Type B pancreatic cell (in vitro differentiated cells): ENCODE measurements around the gene ST6GAL1. TPM values are rescaled to one million over a fixed set of nuclear protein-coding genes. Genes with fewer than 3 reads are reported as not detected.
"Not testable (repeated sequence)": the region's sequence is repeated elsewhere in the genome, so short reads cannot be mapped to it uniquely, and the experiment has no call there.

Experiments used
- DNase-seq: peaks from one replicate; pipeline ENCODE4 v3.0.0; 2021; ENCODE audit warnings: mixed read lengths; ENCODE audit not compliant: unreplicated experiment; ENCODE audit errors: extremely low spot score
- H3K27ac Mint-ChIP-seq: 2 replicates; pipeline ENCODE4 v1.8.0; 2021; ENCODE audit warnings: mild to moderate bottlenecking, mixed read lengths
- H3K27me3 Mint-ChIP-seq: 2 replicates; pipeline ENCODE4 v1.8.0; 2021; ENCODE audit warnings: mixed read lengths
- H3K36me3 Mint-ChIP-seq: 2 replicates; pipeline ENCODE4 v1.8.0; 2021; ENCODE audit warnings: mixed read lengths
- H3K4me1 Mint-ChIP-seq: one replicate; pipeline ENCODE4 v1.8.0; 2021; ENCODE audit warnings: mixed read lengths; ENCODE audit not compliant: unreplicated experiment
- H3K4me3 Mint-ChIP-seq: 2 replicates; pipeline ENCODE4 v1.8.0; 2021; ENCODE audit warnings: mild to moderate bottlenecking, mixed read lengths
- H3K9me3 Mint-ChIP-seq: 2 replicates; pipeline ENCODE4 v1.8.0; 2021; ENCODE audit warnings: mixed read lengths
- total RNA-seq: library from RNA; stranded (reverse); gene quantifications from 2 replicates; pipeline ENCODE4 v1.2.1, GENCODE V29; 2021; ENCODE audit warnings: low replicate concordance
- TF ChIP-seq, protein P1 (sequence below): fragments of 200-600 bp; sonication (generic); conservative IDR thresholded peaks from 2 replicates; pipeline ENCODE4 v1.5.0; 2021; ENCODE audit warnings: antibody characterized with exemption, mild to moderate bottlenecking

The ST6GAL1 gene
- total RNA-seq, 1 donor from 2014 or later = 51.8 TPM

GRCh38 chr3:187006864-187007630, 76.7 kb downstream of the ST6GAL1 start:
- Mint-ChIP-seq H3K9me3 (peaks cover 9% of the 10 kb centered on the region), H3K27me3 (no peaks in the 10 kb centered on the region), H3K36me3 (peaks cover 16% of the 10 kb centered on the region), H3K4me3 (no peak overlapping the region), H3K4me1 (peaks cover 6% of the 10 kb centered on the region), H3K27ac (no peak overlapping the region)
- TF ChIP-seq, protein P1, sequence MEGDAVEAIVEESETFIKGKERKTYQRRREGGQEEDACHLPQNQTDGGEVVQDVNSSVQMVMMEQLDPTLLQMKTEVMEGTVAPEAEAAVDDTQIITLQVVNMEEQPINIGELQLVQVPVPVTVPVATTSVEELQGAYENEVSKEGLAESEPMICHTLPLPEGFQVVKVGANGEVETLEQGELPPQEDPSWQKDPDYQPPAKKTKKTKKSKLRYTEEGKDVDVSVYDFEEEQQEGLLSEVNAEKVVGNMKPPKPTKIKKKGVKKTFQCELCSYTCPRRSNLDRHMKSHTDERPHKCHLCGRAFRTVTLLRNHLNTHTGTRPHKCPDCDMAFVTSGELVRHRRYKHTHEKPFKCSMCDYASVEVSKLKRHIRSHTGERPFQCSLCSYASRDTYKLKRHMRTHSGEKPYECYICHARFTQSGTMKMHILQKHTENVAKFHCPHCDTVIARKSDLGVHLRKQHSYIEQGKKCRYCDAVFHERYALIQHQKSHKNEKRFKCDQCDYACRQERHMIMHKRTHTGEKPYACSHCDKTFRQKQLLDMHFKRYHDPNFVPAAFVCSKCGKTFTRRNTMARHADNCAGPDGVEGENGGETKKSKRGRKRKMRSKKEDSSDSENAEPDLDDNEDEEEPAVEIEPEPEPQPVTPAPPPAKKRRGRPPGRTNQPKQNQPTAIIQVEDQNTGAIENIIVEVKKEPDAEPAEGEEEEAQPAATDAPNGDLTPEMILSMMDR = no peak
- no peak for DNase-seq

- H3K4me1 Mint-ChIP-seq, DNase-seq, H3K9me3 Mint-ChIP-seq, H3K27ac Mint-ChIP-seq, H3K4me3 Mint-ChIP-seq, H3K27me3 Mint-ChIP-seq: not testable (repeated sequence)
- H3K36me3 Mint-ChIP-seq = peaks cover 10% of the 10 kb centered on the region
Measured at GRCh38 chr3:187010382-187010781, 80.1 kb downstream of the ST6GAL1 start.

- no peak for DNase-seq
- Mint-ChIP-seq H3K36me3 (peaks cover 7% of the 10 kb centered on the region), H3K4me3 (no peak overlapping the region), H3K4me1 (peaks cover 7% of the 10 kb centered on the region), H3K27me3 (no peaks in the 10 kb centered on the region), H3K9me3 (peaks cover 5% of the 10 kb centered on the region), H3K27ac (no peak overlapping the region)
- TF ChIP-seq, protein P1 = no peak
Measured at GRCh38 chr3:187011915-187012314, 81.6 kb downstream of the ST6GAL1 start.

GRCh38 chr3:187012609-187013051, 82.3 kb downstream of the ST6GAL1 start:
- Mint-ChIP-seq H3K9me3 (peaks cover 3% of the 10 kb centered on the region), H3K27ac (no peak overlapping the region), H3K27me3 (no peaks in the 10 kb centered on the region), H3K4me3 (no peak overlapping the region), H3K4me1 (peaks cover 7% of the 10 kb centered on the region), H3K36me3 (peaks cover 3% of the 10 kb centered on the region)
- TF ChIP-seq, protein P1 = no peak
- DNase-seq = no peak

DNA sequence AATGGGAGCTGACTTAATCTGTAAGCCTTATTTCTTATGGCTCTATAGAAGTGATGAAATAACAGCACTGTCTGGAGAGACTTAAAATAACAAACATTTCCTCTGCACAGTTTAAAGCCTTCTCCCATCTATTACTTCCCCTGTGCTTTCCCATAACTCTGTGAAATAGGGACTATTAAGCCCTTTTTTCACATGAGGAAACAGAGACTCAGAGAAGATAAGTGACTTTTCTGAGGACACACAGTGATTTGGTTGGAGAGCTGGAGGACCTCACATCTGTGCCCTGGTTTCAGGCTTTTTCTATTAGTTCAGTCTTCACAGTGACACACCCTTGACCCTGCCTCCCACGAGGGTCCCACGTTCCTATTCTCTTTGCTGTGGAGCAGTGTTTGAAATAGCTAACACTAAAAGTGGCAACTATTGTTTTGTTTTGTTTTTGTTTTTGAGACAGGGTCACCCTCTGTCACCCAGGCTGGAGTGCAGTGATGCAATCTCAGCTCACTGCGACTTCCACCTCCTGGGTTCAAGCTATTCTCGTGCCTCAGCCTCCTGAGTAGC, 82.9 kb downstream of the ST6GAL1 start:
- no peak overlapping the region for H3K4me3 Mint-ChIP-seq
- no peaks in the 10 kb centered on the region for H3K36me3 Mint-ChIP-seq
- no peaks in the 10 kb centered on the region for H3K27me3 Mint-ChIP-seq
- no peak for DNase-seq
- TF ChIP-seq, protein P1 = no peak
- no peak overlapping the region for H3K27ac Mint-ChIP-seq
- no peaks in the 10 kb centered on the region for H3K9me3 Mint-ChIP-seq
- H3K4me1 Mint-ChIP-seq = peaks cover 7% of the 10 kb centered on the region

DNA sequence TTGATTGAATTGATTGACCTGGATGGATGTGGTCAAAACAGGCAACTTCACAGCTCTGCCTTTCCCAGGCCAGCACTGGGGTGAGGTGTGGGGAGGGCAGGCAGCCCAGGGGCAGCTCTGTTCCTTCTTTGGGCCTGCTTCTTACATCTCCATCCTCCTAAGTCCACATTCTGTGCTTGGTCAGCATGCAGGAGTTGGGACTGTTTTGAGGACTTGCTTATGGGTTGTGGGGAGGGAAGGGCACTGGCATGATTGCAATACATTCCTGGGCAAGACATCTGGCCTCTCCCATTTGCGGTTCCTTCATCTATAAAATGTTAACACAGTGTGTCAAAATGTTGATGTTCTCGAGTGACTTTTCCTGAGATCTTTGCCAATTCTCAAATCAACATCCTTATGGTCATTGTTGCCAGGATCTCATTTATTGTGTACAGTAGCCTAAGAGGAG, 84.1 kb downstream of the ST6GAL1 start:
- no peak overlapping the region for H3K27ac Mint-ChIP-seq
- peaks cover 7% of the 10 kb centered on the region for H3K4me1 Mint-ChIP-seq
- no peaks in the 10 kb centered on the region for H3K9me3 Mint-ChIP-seq
- no peaks in the 10 kb centered on the region for H3K27me3 Mint-ChIP-seq
- no peaks in the 10 kb centered on the region for H3K36me3 Mint-ChIP-seq
- H3K4me3 Mint-ChIP-seq = no peak overlapping the region
- no peak for DNase-seq
- TF ChIP-seq, protein P1 = no peak
